Loucy (cell line): ENCODE data around the gene SDK1.

Experiments used
- H2AFZ ChIP-seq: fragments of 200-600 bp; sonication (generic); 2 replicates; pipeline ENCODE4 v1.6.0; 2016; ENCODE audit warnings: antibody characterized with exemption, mild to moderate bottlenecking, low read length, moderate library complexity
- H3F3A ChIP-seq: fragments of 200-600 bp; 2 replicates; pipeline ENCODE4 v1.6.0; 2016; ENCODE audit warnings: antibody characterized with exemption, low read depth, mild to moderate bottlenecking
- H3K27me3 ChIP-seq: fragments of 200-600 bp; sonication (generic); 2 replicates; pipeline ENCODE4 v1.6.1; 2014; ENCODE audit warnings: low read length, mild to moderate bottlenecking; ENCODE audit not compliant: insufficient read depth, poor library complexity, severe bottlenecking
- H3K36me3 ChIP-seq: fragments of 200-600 bp; sonication (generic); 2 replicates; pipeline ENCODE4 v1.6.1; 2016; ENCODE audit warnings: low read length; ENCODE audit not compliant: insufficient read depth
- H3K4me1 ChIP-seq: fragments of 200-600 bp; sonication (generic); 2 replicates; pipeline ENCODE4 v1.5.1; 2014; ENCODE audit warnings: low read length, mild to moderate bottlenecking; ENCODE audit not compliant: insufficient read depth, poor library complexity, severe bottlenecking
- H3K4me2 ChIP-seq: fragments of 200-600 bp; sonication (generic); 2 replicates; pipeline ENCODE4 v1.6.0; 2014; ENCODE audit warnings: antibody characterized with exemption, low read length, low read depth, mild to moderate bottlenecking; ENCODE audit not compliant: poor library complexity, severe bottlenecking
- H3K4me3 ChIP-seq: fragments of 200-600 bp; sonication (generic); 2 replicates; pipeline ENCODE4 v1.5.1; 2014; ENCODE audit warnings: low read length, mild to moderate bottlenecking, mixed read lengths; ENCODE audit not compliant: poor library complexity, severe bottlenecking
- H3K79me2 ChIP-seq: fragments of 200-600 bp; sonication (generic); 2 replicates; pipeline ENCODE4 v1.6.1; 2014; ENCODE audit warnings: low read length; ENCODE audit not compliant: insufficient read depth
- H3K9ac ChIP-seq: fragments of 200-600 bp; sonication (generic); 2 replicates; pipeline ENCODE4 v1.6.0; 2014; ENCODE audit warnings: mild to moderate bottlenecking, low read depth, low read length, moderate library complexity; ENCODE audit not compliant: poor library complexity, severe bottlenecking
- H3K9me2 ChIP-seq: fragments of 200-600 bp; sonication (generic); replicated peaks from 2 replicates; pipeline ENCODE4 v1.6.1; 2016; ENCODE audit warnings: low read depth, low read length, mixed read lengths
- H3K9me3 ChIP-seq: fragments of 200-600 bp; sonication (generic); 2 replicates; pipeline ENCODE4 v1.6.1; 2014; ENCODE audit warnings: mild to moderate bottlenecking, antibody characterized with exemption, low read length, low read depth; ENCODE audit not compliant: insufficient read depth
- H4K20me1 ChIP-seq: fragments of 200-600 bp; sonication (generic); 2 replicates; pipeline ENCODE4 v1.6.0; 2014; ENCODE audit warnings: antibody characterized with exemption, low read length, mild to moderate bottlenecking; ENCODE audit not compliant: insufficient read depth, poor library complexity, severe bottlenecking
- EZH2phosphoT487 ChIP-seq: fragments of 200-600 bp; IDR thresholded peaks from 2 replicates; pipeline ENCODE4 v1.6.1; 2018; ENCODE audit warnings: antibody characterized with exemption, mild to moderate bottlenecking, moderate library complexity, borderline replicate concordance
- TF ChIP-seq, protein P1 (sequence below): fragments of 200-600 bp; sonication (generic); conservative IDR thresholded peaks from 2 replicates; pipeline ENCODE4 v1.5.1; 2014; ENCODE audit warnings: mild to moderate bottlenecking, antibody characterized with exemption, low read length

SDK1 gene

DNA sequence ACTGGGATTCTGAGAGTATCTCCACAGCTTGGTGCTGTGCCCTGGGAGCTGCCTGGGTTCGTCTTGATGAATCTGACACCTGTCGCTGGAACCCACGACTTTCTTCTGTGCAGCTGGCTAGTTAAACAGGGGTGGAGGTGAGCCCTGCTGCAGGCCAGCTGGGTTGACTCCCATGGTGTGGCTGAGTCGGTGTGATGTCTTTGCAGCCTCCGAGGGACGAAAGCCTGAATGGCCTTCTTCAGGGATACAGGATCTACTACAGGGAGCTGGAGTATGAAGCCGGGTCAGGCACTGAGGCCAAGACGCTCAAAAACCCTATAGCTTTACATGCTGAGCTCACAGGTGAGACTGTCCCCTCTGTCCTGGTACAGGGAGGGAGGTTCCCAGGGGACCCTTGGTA, 873.0 kb downstream of the SDK1 start:
- Histone ChIP-seq H3K9ac (no peak overlapping the region), H4K20me1 (no peaks in the 10 kb centered on the region), H3K4me1 (no peaks in the 10 kb centered on the region), H3K79me2 (no peaks in the 10 kb centered on the region), H3K36me3 (no peaks in the 10 kb centered on the region), H3K9me3 (peaks cover 11% of the 10 kb centered on the region; the same call in 1 of the 2 replicates), H2AFZ (no peak overlapping the region), H3K4me2 (no peak overlapping the region), H3K27me3 (no peaks in the 10 kb centered on the region), H3F3A (no peaks in the 10 kb centered on the region), H3K9me2 (no peaks in the 10 kb centered on the region), H3K4me3 (no peak overlapping the region)
- TF ChIP-seq EZH2phosphoT487, result no peak
- TF ChIP-seq, protein P1, sequence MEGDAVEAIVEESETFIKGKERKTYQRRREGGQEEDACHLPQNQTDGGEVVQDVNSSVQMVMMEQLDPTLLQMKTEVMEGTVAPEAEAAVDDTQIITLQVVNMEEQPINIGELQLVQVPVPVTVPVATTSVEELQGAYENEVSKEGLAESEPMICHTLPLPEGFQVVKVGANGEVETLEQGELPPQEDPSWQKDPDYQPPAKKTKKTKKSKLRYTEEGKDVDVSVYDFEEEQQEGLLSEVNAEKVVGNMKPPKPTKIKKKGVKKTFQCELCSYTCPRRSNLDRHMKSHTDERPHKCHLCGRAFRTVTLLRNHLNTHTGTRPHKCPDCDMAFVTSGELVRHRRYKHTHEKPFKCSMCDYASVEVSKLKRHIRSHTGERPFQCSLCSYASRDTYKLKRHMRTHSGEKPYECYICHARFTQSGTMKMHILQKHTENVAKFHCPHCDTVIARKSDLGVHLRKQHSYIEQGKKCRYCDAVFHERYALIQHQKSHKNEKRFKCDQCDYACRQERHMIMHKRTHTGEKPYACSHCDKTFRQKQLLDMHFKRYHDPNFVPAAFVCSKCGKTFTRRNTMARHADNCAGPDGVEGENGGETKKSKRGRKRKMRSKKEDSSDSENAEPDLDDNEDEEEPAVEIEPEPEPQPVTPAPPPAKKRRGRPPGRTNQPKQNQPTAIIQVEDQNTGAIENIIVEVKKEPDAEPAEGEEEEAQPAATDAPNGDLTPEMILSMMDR, result no peak

GRCh38 chr7:4174451-4174850, 873.4 kb downstream of the SDK1 start:
- Histone ChIP-seq H3K79me2 (no peaks in the 10 kb centered on the region), H3K4me1 (no peaks in the 10 kb centered on the region), H3K4me3 (no peak overlapping the region), H3F3A (no peaks in the 10 kb centered on the region), H3K36me3 (no peaks in the 10 kb centered on the region), H2AFZ (no peak overlapping the region), H3K9me3 (peaks cover 12% of the 10 kb centered on the region; the same call in 1 of the 2 replicates), H3K27me3 (no peaks in the 10 kb centered on the region), H3K4me2 (no peak overlapping the region), H3K9me2 (no peaks in the 10 kb centered on the region), H4K20me1 (no peaks in the 10 kb centered on the region), H3K9ac (no peak overlapping the region)
- no peak for TF ChIP-seq EZH2phosphoT487

GRCh38 chr7:4174884-4175283, 873.8 kb downstream of the SDK1 start:
- H3F3A ChIP-seq, result no peaks in the 10 kb centered on the region
- H3K4me2 ChIP-seq, result no peak overlapping the region
- H4K20me1 ChIP-seq, result no peaks in the 10 kb centered on the region
- H3K9ac ChIP-seq, result no peak overlapping the region
- H2AFZ ChIP-seq, result no peak overlapping the region
- no peak for TF ChIP-seq EZH2phosphoT487
- TF ChIP-seq, protein P1, result no peak
- H3K4me3 ChIP-seq, result no peak overlapping the region
- no peaks in the 10 kb centered on the region for H3K4me1 ChIP-seq
- H3K36me3 ChIP-seq, result no peaks in the 10 kb centered on the region
- peaks cover 12% of the 10 kb centered on the region; the same call in 1 of the 2 replicates for H3K9me3 ChIP-seq
- no peaks in the 10 kb centered on the region for H3K27me3 ChIP-seq
- H3K79me2 ChIP-seq, result no peaks in the 10 kb centered on the region
- no peaks in the 10 kb centered on the region for H3K9me2 ChIP-seq

- no peaks in the 10 kb centered on the region for H3K27me3 ChIP-seq
- H2AFZ ChIP-seq, result no peak overlapping the region
- H3K9ac ChIP-seq, result no peak overlapping the region
- H3K79me2 ChIP-seq, result no peaks in the 10 kb centered on the region
- no peak overlapping the region for H3K4me2 ChIP-seq
- H3F3A ChIP-seq, result no peaks in the 10 kb centered on the region
- H3K36me3 ChIP-seq, result no peaks in the 10 kb centered on the region
- no peak overlapping the region for H3K4me3 ChIP-seq
- H3K9me3 ChIP-seq, result peaks cover 10% of the 10 kb centered on the region; the same call in 1 of the 2 replicates
- TF ChIP-seq, protein P1, result no peak
- no peak for TF ChIP-seq EZH2phosphoT487
- no peaks in the 10 kb centered on the region for H4K20me1 ChIP-seq
- H3K4me1 ChIP-seq, result no peaks in the 10 kb centered on the region
- H3K9me2 ChIP-seq, result no peaks in the 10 kb centered on the region
Measured at GRCh38 chr7:4175346-4175973, 874.4 kb downstream of the SDK1 start.
